SK-N-SH (cell line): ENCODE measurements around the gene ALDOB.

Source experiments
- FOXM1 ChIP-seq: IDR thresholded peaks from 2 replicates; pipeline ENCODE4 v1.4.0; 2012; ENCODE audit warnings: low read depth, mild to moderate bottlenecking
- TF ChIP-seq, protein P1 (sequence below): fragments of 200-600 bp; sonication (generic); IDR thresholded peaks from 2 replicates; pipeline ENCODE4 v1.6.1; 2017; ENCODE audit warnings: antibody characterized with exemption, mild to moderate bottlenecking, moderate library complexity

DNA sequence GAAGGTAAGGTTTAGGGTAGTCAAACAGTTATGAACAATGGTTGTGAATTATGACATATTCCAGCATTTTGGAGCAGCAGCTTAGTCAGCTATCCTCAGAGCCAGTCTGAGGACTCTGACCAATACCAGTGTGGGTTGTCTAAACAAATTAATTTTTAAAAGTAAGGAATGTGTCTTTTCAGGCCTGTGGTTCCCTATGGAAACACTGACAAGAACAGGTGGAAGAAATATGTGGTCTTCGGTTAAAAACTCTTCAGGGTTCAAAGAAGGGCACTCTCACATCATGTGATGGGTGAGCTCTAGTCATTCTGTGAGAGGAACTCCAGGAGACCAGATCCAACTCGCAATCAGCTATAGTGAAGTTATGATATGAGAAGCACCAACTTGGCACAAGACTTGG is 33.5 kb upstream of the ALDOB start:
- TF ChIP-seq, protein P1, sequence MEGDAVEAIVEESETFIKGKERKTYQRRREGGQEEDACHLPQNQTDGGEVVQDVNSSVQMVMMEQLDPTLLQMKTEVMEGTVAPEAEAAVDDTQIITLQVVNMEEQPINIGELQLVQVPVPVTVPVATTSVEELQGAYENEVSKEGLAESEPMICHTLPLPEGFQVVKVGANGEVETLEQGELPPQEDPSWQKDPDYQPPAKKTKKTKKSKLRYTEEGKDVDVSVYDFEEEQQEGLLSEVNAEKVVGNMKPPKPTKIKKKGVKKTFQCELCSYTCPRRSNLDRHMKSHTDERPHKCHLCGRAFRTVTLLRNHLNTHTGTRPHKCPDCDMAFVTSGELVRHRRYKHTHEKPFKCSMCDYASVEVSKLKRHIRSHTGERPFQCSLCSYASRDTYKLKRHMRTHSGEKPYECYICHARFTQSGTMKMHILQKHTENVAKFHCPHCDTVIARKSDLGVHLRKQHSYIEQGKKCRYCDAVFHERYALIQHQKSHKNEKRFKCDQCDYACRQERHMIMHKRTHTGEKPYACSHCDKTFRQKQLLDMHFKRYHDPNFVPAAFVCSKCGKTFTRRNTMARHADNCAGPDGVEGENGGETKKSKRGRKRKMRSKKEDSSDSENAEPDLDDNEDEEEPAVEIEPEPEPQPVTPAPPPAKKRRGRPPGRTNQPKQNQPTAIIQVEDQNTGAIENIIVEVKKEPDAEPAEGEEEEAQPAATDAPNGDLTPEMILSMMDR: no peak
- no peak for TF ChIP-seq FOXM1
